HG02870 (cell line): ENCODE results near the gene ACER3.
"Not testable (repeated sequence)": the region's sequence is repeated elsewhere in the genome, so short reads cannot be mapped to it uniquely, and the experiment has no call there.

Experiments used
- ATAC-seq: cut with Tn5 transposase; IDR thresholded peaks from one replicate; pipeline ENCODE4 v1.9.1; 2021; ENCODE audit warnings: mild to moderate bottlenecking, moderate library complexity; ENCODE audit not compliant: unreplicated experiment

The ACER3 gene

DNA sequence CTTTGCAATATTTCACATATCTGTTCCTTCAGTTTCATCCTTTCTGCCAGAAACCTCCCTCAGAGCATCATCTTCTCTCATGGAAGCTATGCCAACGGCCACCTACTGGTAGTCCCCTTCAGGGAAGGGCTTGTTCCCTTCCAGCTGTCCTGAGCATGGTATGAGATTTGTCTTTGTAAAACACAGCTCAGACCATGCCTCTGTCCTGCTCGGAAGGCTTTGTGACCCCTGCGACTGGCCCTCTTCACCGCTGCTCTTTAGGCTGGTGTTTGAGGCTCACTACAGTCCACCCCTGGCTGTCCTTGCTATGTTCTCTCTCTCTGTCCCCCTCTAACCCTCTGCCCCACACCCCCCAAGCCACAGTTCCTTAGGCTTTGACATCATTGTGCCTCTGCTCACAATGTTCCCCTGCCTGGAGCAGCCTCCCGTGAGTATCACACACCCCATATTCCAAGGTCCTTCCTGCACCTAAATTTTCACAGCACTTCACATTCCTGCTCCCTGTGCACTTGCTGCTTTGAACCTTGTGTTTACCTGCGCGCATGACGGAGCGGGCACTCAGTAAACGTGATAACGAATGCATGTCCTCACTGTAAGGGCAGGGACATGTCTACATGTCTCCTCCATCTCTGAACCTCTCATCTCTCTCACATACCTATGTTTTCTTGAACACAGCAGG, 24.0 kb upstream of the ACER3 start:
- no peak for ATAC-seq

GRCh38 chr11:76837696-76838677, 22.7 kb upstream of the ACER3 start:
- no peak for ATAC-seq

DNA sequence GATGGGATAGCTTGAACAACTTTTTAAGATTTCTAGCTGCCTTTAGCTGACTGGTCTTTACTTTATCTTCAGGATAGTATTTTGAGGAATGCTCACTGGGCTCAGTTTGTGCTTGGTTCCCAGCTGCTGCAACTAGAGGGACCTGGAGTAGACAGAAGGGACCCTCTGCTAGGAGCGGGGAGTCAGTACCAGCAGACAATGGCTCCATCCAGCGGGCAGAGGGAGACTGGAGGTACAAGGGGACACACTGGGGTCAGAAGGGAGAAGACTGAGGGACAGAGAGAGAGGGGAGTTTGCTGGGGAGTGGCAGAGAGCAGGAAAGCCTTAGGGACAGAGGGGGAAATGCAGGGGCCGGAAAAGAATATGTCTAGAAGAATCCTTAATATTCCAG, 22.0 kb upstream of the ACER3 start:
- ATAC-seq = no peak

GRCh38 chr11:76839311-76839710, 21.4 kb upstream of the ACER3 start:
- ATAC-seq = no peak

GRCh38 chr11:76841923-76842452, 18.7 kb upstream of the ACER3 start:
- ATAC-seq = no peak

- ATAC-seq = no peak
Measured at GRCh38 chr11:76843907-76844306, 16.8 kb upstream of the ACER3 start.

- no peak for ATAC-seq
Measured at GRCh38 chr11:76844511-76844910, 16.2 kb upstream of the ACER3 start.

DNA sequence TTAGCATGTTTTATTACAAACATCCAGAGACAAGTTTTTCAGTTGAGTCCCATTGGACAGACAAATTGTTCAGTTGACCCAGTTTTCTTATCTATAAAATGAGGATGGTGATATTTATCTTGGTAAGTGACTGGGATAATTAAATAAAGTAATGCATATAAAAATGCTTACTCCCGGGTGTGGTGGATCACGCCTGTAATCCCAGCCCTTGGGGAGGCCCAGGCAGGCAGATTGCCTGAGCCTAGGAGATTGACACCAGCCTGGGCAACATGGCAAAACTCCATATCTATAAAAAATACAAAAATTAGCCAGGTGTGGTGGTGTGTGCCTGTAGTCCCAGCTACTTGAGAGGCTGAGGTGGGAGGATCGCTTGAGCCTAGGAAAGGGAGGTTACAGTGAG, 15.6 kb upstream of the ACER3 start:
- no peak for ATAC-seq

DNA sequence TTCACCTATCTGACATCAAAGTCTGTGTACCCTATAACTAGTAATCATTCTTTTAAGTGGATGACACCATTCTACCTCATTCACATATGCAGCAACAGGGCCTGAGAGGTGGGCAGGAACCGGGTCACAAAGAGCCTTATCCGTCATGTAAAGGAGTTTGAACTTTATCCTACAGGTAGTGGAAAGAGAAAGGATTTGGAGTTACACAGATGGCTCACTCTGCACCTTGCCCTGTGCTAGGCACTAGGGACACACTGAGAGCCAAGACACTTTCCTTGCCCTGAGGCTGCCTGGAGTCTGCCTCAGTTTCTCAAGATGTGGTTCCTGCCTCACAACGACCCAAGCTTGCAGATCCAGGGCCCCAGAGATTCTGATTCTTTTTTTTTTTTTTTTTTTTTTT, 14.3 kb upstream of the ACER3 start:
- no peak for ATAC-seq

- no peak for ATAC-seq
Measured at GRCh38 chr11:76849376-76849775, 11.3 kb upstream of the ACER3 start.

DNA sequence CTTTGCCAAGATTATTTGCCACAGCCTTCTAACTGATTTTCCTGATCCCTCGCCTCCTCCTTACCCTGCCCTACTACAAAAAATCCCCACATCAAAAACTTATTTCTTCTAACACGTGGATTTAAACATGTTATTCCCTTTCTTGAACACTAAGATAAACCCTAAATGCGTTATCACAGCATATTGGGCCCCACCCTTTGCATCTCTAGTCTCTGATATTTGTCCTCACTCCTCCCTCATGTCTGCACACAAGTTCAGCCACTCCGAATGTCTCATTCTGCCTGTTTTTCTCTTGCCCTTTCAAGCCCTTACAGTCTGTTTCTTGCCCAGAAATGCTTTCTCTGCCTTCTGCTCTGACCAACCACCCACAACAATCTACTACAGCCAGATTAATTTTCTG, 10.6 kb upstream of the ACER3 start:
- ATAC-seq = no peak

GRCh38 chr11:76850815-76851214, 9.9 kb upstream of the ACER3 start:
- ATAC-seq = no peak

DNA sequence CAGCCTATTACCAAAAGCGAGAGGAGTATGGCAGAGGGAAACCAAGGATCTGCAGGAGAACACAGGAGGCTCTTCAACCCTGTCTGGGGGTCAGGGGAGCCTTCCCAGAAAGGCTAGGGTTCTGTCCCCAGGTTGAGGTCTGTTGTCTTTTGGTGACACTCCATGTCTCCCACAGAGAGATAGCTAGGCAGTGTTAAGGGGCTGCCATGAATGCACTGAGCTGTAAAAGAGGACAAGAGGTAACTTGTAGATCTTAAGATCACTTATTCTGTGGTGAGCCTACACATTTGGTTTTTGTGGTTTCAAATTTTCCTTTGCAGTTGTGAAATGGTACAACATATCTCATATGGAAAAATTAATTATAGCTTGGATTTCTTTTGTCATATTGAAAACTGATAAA, 6.0 kb upstream of the ACER3 start:
- ATAC-seq = no peak

- not testable (repeated sequence) for ATAC-seq
Measured at GRCh38 chr11:76855670-76856069, 5.0 kb upstream of the ACER3 start.

- no peak for ATAC-seq
Measured at GRCh38 chr11:76856106-76856505, 4.6 kb upstream of the ACER3 start.

DNA sequence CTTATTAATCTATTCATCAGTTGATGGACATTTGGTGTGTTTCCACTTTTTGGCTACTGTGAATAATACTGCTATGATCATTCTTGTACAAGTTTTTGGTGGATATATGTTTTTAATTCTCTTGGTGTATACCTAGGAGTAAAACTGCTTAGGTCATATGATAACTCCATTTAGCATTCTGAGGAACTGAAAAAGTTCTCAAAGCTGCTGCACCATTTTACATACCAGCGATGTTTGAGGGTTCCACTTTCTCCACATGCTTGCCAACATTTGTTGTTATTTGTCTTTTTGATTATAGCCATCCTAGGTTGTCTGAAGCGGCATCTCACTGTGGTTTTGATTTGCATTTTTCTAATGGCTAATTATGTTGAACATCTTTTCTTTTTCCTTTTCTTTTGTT, 4.1 kb upstream of the ACER3 start:
- no peak for ATAC-seq

DNA sequence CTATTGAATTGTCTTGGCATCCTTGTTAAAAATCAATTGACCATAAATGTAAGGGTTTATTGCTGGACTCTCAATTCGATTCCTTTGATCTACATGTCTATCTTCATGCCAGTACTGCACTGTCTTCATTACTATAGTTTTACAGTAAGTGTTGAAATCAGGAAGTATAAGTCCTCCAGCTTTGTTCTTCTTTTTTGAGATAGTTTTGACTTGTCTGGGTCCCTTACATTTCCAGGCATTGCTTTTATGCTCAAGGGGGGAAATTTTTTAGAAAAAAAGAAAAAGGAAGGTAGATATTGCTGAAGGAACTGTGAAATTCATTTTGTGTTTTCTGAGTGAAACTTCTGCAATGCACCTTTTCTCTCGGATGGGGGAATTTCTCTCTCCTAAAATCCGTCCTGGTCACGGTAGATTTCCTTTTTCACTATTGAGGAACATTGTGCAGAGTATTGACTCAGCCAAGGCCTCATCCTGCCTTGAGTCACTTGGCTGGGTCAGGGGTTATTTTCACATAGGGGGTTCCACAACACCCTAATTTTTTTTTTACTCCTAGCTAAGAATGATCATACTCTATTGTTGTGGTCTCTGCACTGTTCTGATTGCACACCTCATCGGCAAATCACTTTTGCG, 2.8 kb upstream of the ACER3 start:
- ATAC-seq = no peak

GRCh38 chr11:76859708-76860227, 950 bp upstream of the ACER3 start:
- no peak for ATAC-seq

GRCh38 chr11:76861490-76861953, 804 bp downstream of the ACER3 start:
- ATAC-seq = no peak

DNA sequence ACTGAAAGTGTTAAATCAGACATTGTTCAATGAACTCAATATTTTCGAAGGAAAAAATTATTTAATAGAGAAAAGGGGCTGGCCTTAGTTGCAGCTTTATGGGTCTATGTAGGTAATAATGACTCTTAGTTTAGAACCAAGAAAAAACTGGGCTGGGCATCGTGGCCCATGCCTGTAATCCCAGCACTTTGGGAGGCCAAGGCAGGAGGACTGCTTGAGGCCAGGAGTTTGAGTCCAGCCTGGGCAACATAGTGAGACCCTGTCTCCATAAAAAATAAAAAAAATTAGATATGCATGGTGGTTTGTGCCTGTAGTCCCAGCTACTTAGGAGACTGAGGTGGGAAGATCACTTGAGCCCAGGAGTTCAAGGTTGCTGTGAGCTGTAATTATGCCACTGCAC, 2.1 kb downstream of the ACER3 start:
- not testable (repeated sequence) for ATAC-seq

DNA sequence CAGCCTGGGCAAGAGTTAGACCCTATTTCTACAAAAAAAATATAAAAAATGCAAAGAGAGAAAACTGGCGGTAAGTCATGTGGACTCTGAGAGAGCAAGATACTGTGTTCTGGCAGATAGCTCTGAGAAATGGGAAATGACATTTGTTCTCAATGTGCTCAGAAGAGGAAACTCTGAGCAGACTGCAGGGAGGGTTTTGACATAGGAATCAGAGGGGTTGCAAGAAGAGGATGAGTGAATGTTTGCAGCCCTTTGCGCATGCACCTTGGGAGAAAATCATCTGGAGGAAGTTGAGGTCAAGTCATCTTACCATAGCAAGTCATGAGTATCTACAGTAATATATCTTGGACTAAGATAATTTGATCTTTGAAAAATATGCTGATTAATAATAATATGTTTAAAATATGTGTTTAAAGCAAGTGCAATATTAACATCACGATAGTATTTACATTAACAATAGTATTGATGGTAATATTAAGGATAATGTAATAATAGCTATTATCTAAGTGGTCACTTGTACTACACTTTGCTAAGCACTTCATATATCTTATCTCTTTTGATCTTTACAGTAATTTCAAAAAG, 2.6 kb downstream of the ACER3 start:
- no peak for ATAC-seq
